HG03103 (cell line): Measurements from ENCODE around the gene ZNF398.

Experiments used
- ATAC-seq: cut with Tn5 transposase; IDR thresholded peaks from one replicate; pipeline ENCODE4 v1.9.1; 2021; ENCODE audit warnings: low read depth; ENCODE audit not compliant: unreplicated experiment

Gene ZNF398

DNA sequence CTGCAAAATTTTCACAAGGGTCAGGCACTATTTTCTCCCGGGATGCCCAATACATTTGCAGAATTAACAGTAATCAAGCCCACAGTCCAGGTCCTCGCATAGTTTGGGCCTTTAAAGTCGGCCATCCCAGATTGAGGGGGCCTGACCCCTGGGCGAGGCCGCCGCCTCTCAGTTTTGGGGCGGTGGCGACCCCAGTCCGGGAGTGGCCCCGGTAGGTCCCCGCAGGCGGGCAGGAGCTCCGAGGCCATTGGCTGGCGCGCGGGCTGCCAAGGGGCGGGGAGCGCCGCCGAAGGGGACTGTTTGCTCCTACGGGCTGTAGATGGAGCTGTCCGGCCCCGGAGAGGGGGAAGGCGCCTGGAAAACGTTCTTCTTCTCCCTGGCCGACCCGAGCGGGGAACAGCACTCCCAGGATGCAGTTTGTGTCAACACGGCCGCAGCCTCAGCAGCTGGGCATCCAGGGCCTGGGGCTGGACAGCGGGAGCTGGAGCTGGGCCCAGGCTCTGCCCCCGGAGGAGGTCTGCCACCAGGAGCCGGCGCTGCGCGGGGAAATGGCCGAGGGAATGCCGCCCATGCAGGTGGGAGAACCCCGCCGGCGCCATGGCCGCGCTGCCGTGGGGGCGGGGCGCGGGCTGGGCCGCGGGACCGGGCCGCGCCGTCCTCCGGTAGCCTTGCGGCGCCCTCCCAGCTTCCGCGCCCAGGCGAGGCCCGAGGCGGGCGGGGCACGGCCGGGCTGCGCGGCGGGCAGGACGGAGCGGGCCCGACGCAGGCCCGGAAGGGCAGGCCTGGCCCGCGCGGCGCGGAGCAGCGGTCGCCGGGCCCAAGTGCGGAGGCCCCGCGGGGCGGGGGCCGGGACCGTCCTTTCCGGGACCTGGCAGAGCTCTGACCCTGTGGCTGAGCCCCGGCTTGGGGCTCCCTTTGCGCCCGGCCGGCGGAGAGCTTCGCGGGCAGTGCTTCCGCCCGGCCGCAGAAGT is 48.2 kb downstream of the ZNF398 start, which contains the start of gene ZNF282:
ZNF282 (plus strand) TSS at position 367 of the 971 bp plus-strand sequence; CDS start at position 411, 44 bp downstream.
- peak; percentile 85 for ATAC-seq

DNA sequence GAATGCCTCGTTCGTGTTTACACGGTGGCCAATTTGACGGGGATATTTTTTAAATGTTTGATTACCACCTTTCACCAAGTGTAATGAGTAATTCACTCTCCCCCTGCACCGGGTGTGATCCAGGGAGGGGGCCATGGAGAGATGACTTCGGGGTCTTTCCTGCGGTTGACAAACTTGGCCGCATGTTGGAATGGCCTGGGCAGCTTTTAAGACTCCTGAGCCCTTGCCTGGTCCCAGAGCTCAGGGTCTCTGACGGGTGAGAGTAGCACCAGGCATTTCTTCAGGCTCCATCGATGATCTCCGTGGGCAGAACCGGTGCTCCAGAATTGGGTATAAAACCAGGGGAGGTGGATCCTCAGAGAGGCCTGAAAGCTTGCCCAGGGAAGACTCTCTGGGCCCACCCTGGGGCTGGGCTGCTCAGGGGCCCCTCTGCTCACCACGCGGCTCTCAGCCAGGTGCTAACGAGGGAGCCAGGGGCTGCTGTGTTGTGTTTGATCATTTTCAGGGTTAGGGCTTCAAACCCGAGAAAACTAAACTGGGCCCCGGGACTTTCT is 49.0 kb downstream of the ZNF398 start:
- no peak for ATAC-seq

DNA sequence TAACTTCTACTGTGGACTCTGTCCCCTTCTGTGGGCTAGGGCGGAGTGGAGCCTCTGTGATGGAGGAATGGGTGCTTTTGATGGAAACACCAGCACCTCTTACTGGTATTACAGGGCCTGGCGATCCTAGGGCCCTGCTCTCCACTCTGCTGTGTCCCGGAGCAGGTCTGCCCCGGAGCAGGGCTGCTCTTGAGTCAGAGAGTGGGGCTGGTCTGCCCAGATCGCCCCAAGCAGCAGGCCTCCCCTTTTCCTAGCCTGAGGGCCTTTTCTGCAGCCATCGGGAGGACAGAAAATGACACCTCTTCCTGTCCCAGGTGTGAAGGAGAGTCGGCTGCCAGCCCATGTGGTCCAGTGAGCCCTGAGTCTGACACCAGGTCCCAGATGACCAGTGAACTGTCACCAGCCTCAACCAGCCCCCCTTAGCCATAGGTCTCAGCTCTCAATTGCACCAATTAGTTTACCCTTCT is 49.5 kb downstream of the ZNF398 start:
- ATAC-seq, result no peak

DNA sequence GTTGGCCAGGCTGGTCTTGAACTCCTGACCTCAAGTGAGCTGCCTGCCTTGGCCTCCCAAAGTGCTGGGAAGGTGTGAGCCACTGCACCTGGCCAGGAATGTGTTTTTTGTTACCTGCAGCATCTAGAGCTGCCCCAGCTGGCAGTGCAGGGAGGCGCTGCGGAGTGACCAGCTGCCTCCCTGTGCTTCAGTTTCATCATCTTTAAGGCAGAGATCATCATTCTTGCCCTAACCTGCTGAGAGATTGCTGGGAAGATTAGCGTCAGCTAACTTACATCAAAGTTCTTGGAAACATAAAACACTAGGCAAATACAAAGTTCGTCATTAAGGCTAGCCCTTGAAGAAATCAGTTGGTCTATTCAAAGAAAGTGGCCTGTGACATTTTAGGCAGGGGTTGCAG is 50.4 kb downstream of the ZNF398 start:
- ATAC-seq, result no peak

DNA sequence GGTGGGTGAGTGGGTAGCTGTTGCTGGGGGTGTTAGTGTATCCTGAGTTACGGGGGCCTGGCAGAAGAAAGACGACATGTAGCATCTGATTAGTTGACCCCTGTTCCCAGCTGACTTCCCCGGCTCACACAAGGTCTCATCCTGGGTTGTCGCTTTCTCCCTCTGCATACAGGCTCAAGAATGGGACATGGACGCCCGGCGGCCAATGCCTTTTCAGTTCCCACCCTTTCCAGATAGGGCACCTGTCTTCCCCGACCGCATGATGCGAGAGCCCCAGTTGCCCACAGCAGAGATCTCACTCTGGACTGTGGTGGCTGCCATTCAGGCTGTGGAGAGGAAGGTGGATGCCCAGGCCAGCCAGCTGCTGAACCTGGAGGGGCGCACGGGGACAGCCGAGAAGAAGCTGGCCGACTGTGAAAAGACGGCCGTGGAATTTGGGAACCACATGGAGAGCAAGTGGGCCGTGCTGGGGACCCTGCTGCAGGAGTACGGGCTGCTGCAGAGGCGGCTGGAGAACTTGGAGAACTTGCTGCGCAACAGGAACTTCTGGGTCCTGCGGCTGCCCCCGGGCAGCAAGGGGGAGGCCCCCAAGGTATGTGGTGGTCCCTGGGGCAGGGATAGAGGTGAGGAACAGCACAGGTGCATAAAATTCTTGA is 51.0 kb downstream of the ZNF398 start:
- ATAC-seq, result no peak

DNA sequence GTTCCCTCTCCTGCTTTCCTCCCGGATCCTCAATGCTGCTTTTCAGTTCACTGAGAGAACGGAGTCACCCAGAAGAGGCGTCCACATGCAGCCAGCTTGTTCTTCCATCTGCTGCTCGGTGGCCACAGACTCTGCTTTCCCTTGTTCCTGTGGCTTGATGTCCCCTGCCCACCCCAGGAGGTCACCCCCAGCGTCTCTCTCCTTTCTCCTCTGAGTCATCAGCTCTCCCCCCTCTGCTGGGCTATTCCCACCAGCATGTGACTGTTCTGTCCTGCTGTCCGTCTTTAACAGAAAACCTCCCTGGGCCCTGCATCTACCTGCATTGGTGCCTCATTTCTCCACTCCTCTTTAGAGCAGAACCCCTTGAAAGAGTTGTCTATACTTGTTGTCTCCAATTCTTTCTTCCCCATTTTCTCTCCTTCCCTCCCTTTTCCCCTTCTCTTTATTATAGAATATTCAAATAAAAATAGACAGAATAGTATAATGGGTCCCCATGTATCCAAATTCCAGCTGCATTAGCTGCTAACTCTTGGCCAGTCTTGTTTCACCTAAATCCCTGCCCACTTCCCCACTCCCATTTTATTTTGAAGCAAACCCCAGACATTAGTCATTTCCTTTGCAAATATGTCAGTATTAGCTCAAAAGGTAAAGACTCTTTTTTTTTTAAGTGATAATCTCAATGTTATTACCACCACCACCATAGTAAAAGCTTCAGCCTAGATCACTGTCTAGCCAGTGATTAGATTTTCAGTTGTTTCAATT is 52.2 kb downstream of the ZNF398 start:
- no peak for ATAC-seq

DNA sequence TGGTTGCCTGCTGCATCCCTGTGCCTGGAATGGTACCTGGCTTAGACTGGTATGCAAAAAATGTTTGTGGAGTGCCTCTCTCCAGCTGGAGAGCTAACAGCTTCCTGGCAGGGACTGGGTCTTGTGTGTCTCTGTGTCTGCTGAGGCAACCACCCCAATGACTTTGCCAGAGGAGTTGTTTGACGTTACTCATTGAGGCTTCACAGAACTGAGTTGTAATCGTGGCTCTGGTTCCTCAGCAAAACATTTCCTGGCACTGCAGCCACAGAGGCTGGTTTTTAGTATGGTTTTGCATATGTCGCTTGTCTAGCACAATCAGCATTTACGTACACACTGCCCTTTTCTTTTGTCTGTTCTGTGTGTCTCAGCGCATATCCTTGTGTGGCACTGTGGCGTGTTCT is 55.6 kb downstream of the ZNF398 start:
- ATAC-seq, result no peak

DNA sequence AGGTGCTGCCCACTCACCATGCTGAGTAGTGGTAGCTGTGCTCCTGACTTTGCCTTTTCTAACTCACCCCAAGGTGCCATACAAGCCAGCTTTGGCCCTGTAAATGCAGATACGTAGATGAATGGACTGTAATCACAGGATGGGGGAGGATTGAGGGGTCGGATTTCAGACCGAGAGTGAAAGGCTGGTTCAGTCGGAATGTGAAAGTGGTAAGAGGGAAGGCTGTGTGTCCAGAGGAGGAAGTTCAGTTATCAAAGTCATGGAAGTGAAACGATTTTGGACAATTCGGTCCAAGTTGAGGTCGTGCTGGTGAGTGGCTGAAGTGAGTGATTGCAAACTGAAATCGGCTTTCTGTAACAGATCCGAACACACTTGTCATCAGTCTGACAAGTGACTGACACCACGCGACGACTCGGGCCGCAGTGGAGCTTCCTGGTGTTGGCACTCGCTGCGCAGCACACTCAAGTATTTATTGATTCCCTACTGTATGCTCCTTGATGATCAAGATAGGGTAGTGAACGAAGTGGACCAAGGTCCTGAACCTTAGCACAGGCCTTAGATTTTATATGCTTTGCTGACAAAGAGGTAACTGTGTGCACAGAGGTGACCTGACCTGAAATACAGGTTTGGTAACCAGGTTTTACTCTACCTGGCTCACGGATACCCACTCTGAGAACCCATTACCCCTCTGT is 58.6 kb downstream of the ZNF398 start:
- ATAC-seq, result no peak

DNA sequence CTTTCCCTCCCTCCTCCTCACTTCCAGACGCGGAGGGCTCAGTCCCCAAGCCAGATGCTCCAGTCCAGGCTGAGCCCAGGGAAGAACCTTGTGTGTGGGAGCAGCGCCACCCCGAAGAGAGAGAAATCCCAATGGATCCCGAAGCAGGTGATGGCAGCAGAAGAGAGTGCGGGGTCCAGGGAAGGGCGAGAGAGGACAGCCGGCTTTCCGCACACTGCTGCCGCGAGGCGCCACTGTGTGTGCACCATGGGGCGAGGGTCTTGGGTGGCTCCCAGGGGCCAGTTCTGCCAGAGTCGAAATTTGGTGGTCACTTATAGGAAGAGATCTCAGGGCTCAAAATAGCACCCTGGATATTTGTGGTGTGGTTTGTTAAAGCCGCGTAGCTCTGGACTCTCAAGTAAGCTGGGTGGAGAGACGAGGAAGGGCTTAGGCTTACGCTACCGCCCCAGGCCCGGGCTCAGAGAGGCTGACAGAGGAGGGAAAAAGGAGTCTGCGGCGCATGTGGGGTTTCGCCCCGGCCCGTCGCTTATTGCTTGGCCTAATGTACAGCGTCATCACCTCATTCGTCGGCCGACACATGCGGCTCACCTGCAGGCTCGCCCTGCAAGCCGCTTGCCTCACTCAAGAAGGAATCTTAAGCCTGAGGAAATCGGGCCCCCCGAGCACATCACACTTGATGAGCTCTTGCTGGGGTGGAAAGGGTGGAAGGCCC is 60.2 kb downstream of the ZNF398 start:
- no peak for ATAC-seq

DNA sequence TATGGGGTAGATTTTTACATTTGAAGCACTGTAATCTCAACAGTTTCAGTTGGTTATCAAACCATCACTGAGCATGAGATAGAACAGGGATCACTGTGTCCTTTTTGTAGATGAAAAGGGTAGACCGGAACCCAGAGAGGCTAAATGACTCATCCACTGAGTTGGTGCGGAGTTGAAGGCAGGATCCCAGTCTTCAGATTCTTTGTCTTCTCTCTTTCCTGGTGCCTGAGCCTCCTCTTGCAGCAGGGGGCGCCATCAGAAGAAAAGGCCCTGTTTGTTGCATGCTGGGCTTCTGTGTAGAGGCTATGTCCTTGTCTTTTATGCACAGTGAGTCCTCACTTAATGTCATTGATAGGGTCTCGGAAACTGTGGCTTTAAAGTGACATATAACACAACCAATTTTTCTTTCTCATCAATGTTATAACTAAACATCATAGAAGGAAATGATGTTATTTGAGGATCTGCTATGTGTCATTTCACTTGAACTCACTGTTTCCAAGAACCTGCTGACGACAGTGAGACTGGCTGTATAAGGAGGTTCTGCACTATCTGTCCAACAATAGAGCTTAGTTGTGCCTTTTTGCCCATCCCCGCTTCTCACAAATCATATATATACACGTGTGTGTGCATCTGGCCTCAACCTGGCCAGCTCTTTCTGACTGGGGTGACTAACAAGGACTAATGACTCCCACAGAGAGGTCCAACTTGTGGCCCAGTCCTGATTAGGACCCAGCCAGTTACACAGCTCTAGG is 62.4 kb downstream of the ZNF398 start:
- peak; percentile 70 for ATAC-seq

DNA sequence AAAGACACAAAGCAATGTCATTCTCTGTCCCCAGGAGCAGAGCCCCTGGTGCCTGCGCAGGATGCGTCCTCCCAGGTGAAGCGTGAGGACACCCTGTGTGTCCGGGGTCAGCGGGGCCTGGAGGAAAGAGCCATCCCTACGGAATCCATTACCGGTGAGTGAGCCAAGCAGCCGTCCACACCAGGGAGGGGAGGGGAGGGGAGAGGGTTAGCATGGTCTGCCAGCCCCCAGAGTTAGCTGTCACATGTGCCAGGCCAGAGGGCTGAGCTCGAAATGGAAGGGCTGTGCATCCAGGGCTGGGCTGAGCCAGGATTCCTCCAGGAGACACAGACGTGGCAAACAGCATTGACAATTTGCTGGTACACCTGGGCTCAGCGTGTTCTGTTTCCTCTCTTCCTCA is 63.3 kb downstream of the ZNF398 start:
- ATAC-seq, result no peak

DNA sequence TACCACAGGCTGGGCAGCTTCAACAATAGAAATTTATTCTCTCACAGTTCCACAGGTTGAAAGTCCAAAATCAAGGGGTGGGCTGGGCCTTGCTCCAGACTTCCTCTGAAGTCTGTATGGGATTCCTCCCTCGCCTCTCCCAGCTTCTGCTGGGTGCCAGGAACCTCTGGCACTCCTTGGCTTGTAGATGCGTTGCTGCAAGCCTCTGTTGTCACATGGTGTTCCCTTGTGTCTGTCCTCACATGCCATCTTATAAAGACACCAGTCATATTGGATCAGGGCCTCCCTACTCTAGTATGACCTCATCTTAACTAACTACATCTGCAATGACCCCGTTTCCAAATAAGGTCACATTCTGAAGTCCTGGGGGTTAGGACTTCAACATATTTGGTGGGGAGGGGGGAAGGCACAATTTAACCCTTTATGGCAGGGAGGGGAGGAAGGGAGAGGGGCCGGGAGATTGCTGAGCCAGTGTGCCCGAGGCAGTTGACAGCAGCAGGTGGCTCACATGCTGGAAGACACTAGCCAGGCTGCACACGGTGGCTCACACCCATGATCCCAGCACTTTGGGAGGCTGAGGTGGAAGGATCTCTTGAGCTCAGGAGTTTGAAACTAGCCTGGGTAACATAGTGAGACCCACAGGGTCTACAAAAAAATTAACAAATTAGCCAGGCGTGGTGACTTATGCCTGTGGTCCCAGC is 66.9 kb downstream of the ZNF398 start:
- no peak for ATAC-seq

DNA sequence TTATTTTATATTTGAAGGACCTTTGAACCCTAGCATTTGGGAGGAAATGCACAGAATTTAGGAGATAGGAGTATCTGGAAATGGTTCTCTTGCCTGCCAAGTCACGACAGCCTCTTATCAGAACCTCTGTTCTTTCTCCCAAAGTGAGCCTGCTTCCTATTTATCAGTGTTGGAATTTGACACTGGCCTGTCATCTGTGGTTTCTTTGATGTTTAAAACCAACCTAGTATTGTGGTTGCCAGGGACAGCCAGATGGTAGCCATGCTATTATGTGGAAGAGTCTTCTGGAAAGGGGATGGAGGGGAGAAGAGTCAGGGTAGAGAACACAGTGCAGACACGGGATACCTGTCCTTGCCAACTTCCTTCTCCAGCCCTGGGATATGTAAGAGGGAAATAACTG is 69.1 kb downstream of the ZNF398 start:
- ATAC-seq, result no peak

DNA sequence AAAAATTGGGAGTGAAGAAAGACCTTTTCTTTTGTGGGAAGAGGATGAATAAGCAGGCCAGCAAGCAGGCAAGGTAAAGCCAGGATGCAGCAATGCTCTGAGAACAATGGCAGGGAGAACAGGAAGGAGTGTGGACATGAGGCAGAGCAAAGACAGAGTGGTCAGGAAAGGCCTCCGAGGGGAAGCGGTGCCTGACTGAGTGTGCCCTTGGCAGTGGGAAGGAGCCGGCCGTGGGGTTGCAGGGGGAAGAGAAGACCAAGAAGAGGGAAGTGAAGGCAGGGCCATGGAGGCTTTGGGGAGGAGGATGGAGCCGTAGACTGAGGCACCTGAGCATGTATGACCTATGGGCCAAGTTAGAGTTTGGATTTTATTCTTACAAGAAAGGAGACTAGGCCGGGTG is 70.3 kb downstream of the ZNF398 start:
- no peak for ATAC-seq

DNA sequence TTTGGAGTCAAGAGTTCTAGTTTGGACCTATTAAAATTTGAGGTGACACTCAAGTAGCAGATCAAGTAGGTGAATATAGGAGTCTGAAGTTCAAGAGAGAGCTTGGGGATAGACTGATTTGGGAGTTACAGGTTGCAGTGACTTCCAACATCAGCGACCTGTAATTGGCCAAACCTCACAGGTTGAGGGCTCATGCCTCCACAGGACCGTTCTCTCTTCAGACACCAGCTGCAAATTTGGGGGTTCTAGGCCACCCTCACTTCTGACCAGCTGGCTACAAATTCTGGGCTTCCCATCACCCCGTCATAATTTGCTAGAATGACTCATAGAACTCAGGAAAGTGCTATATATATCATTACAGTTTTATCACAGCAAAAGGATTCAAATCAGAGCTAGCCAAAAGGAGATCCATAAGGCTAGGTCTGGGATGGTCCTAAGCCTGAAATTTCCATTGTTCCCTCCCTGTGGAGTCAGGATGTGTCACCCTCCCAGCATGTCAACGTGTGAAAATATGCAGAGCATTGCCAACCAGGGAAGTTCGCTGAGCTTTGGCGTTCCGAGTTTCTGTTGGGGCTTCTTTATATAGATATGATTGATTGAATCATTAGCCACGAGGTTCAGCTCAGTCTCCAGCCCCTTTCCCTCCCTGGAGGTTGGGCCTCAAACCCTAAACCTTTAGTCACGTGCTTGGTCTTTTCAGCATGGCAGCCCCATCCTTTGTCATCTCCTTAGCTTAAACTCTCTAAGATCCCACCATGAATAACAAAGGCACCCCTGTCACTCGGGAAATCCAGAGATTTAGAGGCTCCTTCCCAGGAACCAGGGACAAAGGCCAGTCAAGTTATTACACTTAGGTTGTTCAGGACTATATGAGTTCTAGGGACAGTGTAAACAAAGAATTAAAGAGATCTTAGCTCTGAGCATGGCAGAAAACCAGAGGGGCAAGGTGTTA is 71.5 kb downstream of the ZNF398 start:
- no peak for ATAC-seq

DNA sequence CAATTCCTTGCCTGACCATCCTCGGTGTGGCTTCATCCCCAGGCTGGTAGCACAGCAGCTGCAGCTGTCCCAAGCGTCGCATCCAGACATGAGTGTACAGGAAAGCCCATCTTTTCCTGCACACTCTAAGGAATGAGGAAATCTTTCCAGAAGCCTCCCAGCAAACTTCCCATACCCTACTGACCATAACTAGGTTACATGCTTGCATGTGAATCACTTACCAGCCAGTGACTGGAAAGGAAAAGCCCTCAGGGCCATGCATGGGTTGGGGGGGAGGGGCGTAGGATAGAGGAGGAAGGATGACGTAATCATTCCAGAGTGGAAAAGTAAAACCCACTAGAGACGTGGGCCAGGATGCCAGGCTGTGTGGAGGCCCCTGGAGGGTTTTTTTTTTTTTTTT is 73.3 kb downstream of the ZNF398 start:
- ATAC-seq, result no peak

DNA sequence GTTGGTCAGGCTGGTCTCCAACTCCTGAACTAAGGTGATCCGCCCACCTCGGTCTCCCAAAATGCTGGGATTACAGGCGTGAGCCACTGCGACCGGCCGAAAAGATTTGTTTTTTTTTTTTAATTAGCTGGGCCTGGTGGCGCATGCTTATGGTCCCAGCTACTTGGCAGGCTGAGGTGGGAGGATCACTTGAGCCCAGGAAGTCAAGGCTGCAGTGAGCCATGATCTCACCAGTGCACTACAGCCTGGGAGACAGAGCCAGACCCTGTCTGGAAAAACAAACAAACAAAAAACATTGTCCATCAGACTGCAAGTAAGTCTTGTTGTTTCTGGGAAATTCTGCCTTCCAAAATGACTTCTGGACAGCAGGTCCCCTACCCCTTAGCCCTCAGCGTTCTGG is 75.9 kb downstream of the ZNF398 start:
- ATAC-seq, result no peak
